GM21528 (cell line): ENCODE data around the gene ZNF219.

ENCODE experiments used
- ATAC-seq: cut with Tn5 transposase; IDR thresholded peaks from one replicate; pipeline ENCODE4 v1.9.1; 2021; ENCODE audit warnings: mild to moderate bottlenecking, moderate library complexity; ENCODE audit not compliant: unreplicated experiment, low FRiP score

The ZNF219 gene

DNA sequence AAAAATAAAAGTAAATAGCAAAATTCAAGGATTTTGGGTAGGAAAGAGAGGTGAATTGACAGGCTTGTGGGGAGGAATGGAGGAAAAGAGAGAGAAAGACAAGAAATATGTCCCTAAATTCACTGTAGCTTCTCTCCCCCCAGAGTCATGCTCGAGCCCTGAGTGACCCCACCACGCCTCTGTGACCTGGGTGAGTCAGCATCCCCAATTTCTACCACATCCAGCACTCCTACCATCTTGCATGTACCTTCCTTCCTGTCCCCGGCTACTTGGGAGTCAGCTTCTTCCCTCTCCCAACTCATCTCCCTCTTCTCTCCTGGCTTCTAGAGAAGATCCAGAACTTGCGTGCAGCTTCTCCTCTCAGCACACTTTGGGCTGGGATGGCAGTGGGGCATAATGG is 9.8 kb downstream of the ZNF219 start:
- ATAC-seq = no peak

- no peak for ATAC-seq
Measured at GRCh38 chr14:21087294-21088091, 11.0 kb downstream of the ZNF219 start.

DNA sequence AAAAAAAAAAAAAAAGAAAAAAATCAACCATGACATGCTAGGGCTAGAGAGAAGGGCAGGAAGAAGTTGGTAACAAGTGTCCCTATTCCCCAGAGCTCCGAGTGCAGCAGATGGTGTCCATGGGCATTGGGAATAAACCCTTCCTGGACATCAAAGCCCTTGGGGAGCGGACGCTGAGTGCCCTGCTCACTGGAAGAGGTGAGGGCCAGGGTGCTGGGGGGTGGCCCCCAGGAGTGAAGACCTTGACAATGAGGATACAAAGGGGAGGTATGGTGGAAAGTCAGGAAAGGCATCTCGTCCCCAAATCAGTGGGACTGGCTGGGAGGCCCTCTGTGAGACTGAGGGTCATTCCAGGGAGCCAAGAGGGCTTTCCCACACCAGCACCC is 11.6 kb downstream of the ZNF219 start:
- no peak for ATAC-seq

GRCh38 chr14:21084998-21085853 is 13.2 kb downstream of the ZNF219 start:
- ATAC-seq = no peak

DNA sequence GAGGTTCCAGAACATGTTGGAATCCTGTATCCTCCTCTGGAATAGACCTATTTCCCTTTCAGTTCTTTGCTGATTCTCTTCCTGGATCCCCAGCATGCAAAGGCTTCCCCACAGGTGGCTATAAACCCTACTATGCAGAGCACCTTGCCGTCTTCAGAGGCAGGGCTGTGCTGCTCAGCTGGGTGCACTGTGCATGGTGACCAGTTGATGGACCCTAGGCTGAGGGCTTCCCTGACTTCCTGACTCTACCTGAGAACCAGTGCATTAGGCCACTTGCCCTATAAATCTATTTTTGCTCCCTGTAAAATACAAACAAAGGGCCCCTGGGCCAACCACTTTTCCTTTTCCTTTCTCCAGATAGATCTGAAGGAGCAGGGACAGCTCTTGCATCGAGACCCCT is 14.1 kb downstream of the ZNF219 start:
- ATAC-seq = no peak

- ATAC-seq = no peak
Measured at GRCh38 chr14:21083565-21084325, 14.7 kb downstream of the ZNF219 start.

DNA sequence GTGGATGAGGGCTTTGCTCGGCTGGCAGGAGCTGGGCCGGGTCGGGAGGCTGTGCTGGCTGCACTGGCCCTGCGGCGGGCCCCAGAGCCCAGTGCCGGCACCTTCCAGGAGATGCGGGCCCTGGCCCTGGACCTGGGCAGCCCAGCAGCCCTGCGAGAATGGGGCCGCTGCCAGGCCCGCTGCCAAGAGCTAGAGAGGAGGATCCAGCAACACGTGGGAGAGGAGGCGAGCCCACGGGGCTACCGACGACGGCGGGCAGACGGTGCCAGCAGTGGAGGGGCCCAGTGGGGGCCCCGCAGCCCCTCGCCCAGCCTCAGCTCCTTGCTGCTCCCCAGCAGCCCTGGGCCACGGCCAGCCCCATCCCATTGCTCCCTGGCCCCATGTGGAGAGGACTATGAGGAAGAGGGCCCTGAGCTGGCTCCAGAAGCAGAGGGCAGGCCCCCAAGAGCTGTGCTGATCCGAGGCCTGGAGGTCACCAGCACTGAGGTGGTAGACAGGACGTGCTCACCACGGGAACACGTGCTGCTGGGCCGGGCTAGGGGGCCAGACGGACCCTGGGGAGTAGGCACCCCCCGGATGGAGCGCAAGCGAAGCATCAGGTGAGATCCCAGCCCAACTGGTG is 16.8 kb downstream of the ZNF219 start:
- ATAC-seq = no peak

- ATAC-seq = no peak
Measured at GRCh38 chr14:21078726-21079125, 19.7 kb downstream of the ZNF219 start.

DNA sequence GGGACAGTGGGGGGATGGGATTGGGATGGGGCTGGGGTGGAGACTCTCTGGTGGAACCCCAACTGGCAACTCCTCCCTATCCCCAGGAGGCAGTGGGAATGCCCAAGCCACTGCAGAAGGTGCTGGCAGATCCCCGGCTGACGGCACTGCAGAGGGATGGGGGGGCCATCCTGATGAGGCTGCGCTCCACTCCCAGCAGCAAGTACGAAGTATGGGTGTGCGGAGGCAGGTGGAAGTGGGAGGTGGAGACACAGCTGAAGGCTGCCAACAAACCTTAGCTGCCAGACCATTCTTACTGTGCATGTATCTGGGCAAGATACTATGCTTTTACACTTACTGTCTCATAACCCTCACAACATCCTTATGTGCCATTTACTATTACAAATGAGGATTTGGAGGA is 20.2 kb downstream of the ZNF219 start:
- no peak for ATAC-seq

GRCh38 chr14:21077672-21078071 is 20.8 kb downstream of the ZNF219 start:
- ATAC-seq = no peak

GRCh38 chr14:21075719-21076437 is 22.6 kb downstream of the ZNF219 start:
- ATAC-seq = no peak

DNA sequence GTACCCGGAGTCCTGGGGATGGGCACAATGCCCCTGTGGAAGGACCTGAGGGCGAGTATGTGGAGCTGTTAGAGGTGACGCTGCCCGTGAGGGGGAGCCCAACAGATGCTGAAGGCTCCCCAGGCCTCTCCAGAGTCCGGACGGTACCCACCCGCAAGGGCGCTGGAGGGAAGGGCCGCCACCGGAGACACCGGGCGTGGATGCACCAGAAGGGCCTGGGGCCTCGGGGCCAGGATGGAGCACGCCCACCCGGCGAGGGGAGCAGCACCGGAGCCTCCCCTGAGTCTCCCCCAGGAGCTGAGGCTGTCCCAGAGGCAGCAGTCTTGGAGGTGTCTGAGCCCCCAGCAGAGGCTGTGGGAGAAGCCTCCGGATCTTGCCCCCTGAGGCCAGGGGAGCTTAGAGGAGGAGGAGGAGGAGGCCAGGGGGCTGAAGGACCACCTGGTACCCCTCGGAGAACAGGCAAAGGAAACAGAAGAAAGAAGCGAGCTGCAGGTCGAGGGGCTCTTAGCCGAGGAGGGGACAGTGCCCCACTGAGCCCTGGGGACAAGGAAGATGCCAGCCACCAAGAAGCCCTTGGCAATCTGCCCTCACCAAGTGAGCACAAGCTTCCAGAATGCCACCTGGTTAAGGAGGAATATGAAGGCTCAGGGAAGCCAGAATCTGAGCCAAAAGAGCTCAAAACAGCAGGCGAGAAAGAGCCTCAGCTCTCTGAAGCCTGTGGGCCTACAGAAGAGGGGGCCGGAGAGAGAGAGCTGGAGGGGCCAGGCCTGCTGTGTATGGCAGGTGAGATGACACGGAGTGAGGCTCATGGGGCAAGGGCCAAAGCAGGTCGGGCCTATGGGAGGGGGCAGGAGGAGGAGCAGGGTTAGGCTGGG is 23.8 kb downstream of the ZNF219 start:
- no peak for ATAC-seq

DNA sequence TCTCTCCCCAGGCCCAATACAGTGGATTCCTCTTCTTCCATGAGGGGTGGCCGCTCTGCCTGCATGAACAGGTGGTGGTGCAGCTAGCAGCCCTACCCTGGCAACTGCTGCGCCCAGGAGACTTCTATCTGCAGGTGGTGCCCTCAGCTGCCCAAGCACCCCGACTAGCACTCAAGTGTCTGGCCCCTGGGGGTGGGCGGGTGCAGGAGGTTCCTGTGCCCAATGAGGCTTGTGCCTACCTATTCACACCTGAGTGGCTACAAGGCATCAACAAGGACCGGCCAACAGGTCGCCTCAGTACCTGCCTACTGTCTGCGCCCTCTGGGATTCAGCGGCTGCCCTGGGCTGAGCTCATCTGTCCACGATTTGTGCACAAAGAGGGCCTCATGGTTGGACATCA is 24.5 kb downstream of the ZNF219 start:
- ATAC-seq = no peak

- ATAC-seq = no peak
Measured at GRCh38 chr14:21072781-21073339, 25.6 kb downstream of the ZNF219 start.

GRCh38 chr14:21072031-21072473 is 26.4 kb downstream of the ZNF219 start:
- no peak for ATAC-seq

- ATAC-seq = peak; percentile 75
Measured at GRCh38 chr14:21071225-21072030, 27.0 kb downstream of the ZNF219 start.

DNA sequence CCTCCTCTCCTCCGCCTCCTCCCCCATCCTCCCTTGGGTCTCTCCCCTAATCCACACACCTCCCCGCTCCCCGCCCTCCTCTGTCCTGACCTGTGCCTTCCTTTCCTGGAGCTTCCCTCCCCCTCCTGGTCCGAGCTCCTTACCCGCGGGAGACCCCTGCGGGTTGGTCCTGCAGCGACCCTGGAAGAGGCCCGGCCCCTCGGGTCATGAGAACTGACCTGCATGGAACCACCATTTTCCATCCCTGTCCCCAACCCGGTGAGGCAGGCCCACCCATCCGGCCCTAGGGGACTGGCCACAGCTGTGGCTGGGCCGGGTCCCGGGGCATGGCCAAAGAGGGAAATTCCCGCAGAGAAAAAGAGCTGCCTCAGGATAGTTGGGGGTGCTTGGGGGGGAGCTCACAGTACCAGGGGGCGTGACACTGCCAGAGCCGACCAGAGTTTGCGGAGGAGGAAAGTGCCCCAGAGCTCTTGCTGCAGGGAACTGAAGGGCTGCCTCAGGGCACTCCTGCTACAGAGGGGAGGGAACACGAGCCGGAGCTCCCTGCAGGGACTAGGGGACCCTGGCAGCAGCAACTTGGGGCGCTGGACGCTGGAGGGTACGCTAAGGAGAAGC is 27.7 kb downstream of the ZNF219 start:
- no peak for ATAC-seq
